Osteocyte (in vitro differentiated cells): ENCODE results near the gene SUN1. TPM values are rescaled to one million over a fixed set of nuclear protein-coding genes. Genes with fewer than 3 reads are reported as not detected.

Experiments used
- DNase-seq: peaks from one replicate; pipeline ENCODE4 v3.0.0; 2021; ENCODE audit warnings: mixed read lengths; ENCODE audit not compliant: unreplicated experiment; ENCODE audit errors: extremely low spot score
- H3K27ac Mint-ChIP-seq: one replicate; pipeline ENCODE4 v1.8.0; 2021; ENCODE audit warnings: mild to moderate bottlenecking, mixed read lengths; ENCODE audit not compliant: unreplicated experiment
- H3K27me3 Mint-ChIP-seq: one replicate; pipeline ENCODE4 v1.8.0; 2021; ENCODE audit warnings: mixed read lengths; ENCODE audit not compliant: unreplicated experiment
- H3K36me3 Mint-ChIP-seq: one replicate; pipeline ENCODE4 v1.8.0; 2021; ENCODE audit warnings: mixed read lengths; ENCODE audit not compliant: unreplicated experiment
- H3K4me1 Mint-ChIP-seq: one replicate; pipeline ENCODE4 v1.8.0; 2021; ENCODE audit warnings: mixed read lengths; ENCODE audit not compliant: unreplicated experiment
- H3K4me3 Mint-ChIP-seq: one replicate; pipeline ENCODE4 v1.8.0; 2021; ENCODE audit warnings: mild to moderate bottlenecking, moderate library complexity, mixed read lengths; ENCODE audit not compliant: unreplicated experiment
- H3K9me3 Mint-ChIP-seq: one replicate; pipeline ENCODE4 v1.8.0; 2021; ENCODE audit warnings: mixed read lengths; ENCODE audit not compliant: unreplicated experiment
- total RNA-seq: library from RNA; stranded (reverse); gene quantifications from 2 replicates; pipeline ENCODE4 v1.2.1, GENCODE V29; 2021
- TF ChIP-seq, protein P1 (sequence below): fragments of 200-600 bp; sonication (generic); IDR thresholded peaks from 2 replicates; pipeline ENCODE4 v1.5.0; 2021; ENCODE audit warnings: antibody characterized with exemption, mild to moderate bottlenecking, moderate library complexity

SUN1 gene
- total RNA-seq, 1 donor from 2014 or later: 212 TPM

DNA sequence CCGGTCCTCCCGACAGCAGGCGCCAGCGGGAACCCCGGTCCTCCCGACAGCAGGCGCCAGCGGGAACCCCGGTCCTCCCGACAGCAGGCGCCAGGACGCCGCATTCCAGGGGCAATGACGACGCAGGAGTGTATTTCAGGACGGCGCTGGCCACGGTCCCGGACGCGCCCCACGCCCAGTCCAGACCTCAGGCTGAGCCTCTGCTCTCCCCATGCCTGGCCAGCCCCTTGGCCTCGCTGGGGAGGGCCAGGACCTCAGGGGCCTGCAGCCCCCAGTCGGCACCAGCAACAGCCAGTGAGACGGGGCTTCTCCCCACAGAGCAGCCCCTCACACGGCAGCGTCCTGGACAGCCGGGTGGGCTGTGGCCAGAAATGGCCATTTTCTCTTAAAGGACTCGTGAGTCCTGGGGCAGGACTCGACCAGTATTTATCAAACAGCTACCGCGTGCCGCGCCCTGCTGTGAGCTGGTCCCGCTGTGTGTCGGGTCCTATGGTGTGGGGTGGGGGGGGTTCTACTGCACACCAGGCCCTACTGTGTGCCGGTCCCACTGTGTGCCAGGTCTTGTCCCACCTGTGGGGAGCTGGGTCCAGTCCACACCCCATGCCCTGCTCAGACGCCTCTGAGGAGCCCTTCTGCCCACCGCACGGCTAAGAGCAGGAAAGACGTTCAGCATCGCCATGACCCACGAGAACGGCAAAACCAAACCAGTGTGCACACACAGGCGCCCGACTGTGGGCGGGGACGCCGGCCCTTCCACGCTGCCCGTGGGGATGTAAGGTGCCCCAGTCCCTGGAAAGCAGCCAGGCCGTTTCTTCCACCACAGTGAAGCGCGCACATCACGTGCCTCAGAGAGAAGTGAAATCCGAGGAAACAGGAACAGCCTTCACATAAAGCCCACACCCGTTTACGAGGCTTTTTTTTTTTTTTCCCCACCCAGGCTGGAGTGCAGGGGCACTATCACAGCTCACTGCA is 77.4 kb downstream of the SUN1 start:
- TF ChIP-seq, protein P1, sequence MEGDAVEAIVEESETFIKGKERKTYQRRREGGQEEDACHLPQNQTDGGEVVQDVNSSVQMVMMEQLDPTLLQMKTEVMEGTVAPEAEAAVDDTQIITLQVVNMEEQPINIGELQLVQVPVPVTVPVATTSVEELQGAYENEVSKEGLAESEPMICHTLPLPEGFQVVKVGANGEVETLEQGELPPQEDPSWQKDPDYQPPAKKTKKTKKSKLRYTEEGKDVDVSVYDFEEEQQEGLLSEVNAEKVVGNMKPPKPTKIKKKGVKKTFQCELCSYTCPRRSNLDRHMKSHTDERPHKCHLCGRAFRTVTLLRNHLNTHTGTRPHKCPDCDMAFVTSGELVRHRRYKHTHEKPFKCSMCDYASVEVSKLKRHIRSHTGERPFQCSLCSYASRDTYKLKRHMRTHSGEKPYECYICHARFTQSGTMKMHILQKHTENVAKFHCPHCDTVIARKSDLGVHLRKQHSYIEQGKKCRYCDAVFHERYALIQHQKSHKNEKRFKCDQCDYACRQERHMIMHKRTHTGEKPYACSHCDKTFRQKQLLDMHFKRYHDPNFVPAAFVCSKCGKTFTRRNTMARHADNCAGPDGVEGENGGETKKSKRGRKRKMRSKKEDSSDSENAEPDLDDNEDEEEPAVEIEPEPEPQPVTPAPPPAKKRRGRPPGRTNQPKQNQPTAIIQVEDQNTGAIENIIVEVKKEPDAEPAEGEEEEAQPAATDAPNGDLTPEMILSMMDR: no peak
- no peak for DNase-seq
- Mint-ChIP-seq H3K4me1 (peaks cover 3% of the 10 kb centered on the region), H3K27ac (no peak overlapping the region), H3K36me3 (no peaks in the 10 kb centered on the region), H3K9me3 (no peaks in the 10 kb centered on the region), H3K27me3 (peaks cover 5% of the 10 kb centered on the region), H3K4me3 (no peak overlapping the region)

DNA sequence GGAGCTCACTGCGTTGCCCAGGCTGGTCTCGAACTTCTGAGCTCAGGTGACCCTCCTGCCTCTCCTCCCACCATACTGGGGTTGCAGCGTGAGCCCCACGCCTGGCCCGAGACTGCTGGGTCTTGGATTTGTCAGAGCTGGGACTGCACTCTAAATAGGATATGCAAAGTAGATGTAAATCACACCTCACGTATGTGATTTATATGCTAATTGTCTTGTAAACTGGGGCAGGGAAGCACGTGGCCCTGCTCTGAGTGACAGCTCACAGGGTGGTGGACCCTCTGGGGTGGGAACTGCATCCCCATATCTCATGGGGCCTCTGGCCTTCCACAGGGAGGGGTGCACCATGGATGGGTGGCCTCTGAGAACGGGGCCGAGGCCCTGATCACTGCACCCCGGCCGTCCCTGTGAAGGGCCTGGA is 78.2 kb downstream of the SUN1 start:
- Mint-ChIP-seq H3K4me3 (no peak overlapping the region), H3K27ac (no peak overlapping the region), H3K9me3 (no peaks in the 10 kb centered on the region), H3K27me3 (no peaks in the 10 kb centered on the region), H3K4me1 (peaks cover 3% of the 10 kb centered on the region), H3K36me3 (no peaks in the 10 kb centered on the region)
- TF ChIP-seq, protein P1: no peak
- DNase-seq: no peak

DNA sequence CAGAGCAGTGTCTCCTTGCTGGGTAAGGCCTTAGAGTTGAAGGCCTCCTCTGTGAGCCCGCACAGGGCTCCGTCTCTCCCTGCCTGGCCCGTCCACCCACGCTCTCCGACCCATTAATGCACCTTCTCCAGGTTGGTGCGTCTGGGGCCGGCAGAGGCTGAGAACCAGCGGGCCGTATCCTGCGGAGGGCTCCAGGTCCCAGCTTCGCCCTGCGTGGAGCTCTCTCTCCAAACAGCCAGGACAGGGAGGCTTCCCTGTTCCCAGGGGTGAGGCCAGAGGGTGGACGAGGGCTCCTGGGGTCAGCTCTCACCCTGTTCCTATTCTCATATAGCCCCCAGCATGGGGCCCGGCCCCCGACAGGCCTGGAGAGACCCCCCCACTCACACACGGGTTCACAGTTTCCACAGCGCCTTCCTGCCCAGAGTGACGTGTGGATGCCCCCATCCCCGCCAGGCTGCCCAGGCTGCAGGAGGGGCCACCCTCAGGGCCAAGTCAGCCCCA is 78.7 kb downstream of the SUN1 start:
- DNase-seq: no peak
- H3K27me3 Mint-ChIP-seq: no peaks in the 10 kb centered on the region
- peaks cover 8% of the 10 kb centered on the region for H3K4me1 Mint-ChIP-seq
- H3K27ac Mint-ChIP-seq: no peak overlapping the region
- H3K36me3 Mint-ChIP-seq: no peaks in the 10 kb centered on the region
- TF ChIP-seq, protein P1: no peak
- H3K9me3 Mint-ChIP-seq: no peaks in the 10 kb centered on the region
- no peak overlapping the region for H3K4me3 Mint-ChIP-seq

DNA sequence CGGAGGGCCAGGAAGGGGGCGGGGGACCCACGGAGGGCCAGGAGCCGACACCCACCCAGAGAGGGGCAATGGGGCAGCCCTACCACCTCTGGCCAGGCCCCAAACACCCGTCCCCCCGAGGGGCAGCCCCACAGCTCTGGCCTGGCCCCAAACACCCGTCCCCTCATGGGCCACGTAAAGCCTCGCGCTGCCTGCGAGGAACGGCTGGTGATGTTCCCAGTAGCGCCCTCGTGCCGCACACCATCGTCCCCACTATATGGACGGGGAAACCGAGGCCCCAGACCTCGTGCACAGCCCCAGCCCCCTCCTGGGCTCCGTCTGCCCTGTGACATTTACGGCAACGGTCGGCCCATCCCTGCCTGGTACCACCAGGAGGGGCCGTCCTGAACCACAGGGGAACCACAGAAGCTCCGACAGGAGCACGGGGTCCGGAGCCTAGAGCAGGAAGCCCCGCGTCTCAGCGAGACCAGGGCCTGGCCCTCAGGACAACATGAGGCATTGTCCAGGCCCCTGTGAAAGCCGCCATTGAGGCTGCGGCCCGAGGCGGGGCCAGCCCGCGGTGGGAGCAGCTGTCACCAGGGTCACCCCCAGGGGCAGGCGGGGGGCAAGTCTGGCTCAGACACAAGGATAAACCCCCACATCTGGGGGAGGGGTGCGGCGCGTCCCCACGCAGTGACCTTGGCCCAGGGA is 79.7 kb downstream of the SUN1 start:
- Mint-ChIP-seq H3K4me1 (peaks cover 15% of the 10 kb centered on the region), H3K36me3 (no peaks in the 10 kb centered on the region), H3K4me3 (no peak overlapping the region), H3K9me3 (no peaks in the 10 kb centered on the region), H3K27ac (no peak overlapping the region), H3K27me3 (no peaks in the 10 kb centered on the region)
- TF ChIP-seq, protein P1: no peak
- DNase-seq: no peak
